K562 (cell line): ENCODE data around the gene C11orf86. TPM values are rescaled to one million over a fixed set of nuclear protein-coding genes. Genes with fewer than 3 reads are reported as not detected.

ENCODE experiments used
- ATAC-seq: fragments of 200-7000 bp; cut with Tn5 transposase; 3 replicates; pipeline ENCODE4 v1.9.1; 2020; ENCODE audit warnings: moderate library complexity
- BruUV-seq: library from RNA; stranded (reverse); fragments of 400-500 nt; replicated peaks from 2 replicates; lab custom pipeline; 2021; lab: Mats Ljungman, UMichigan
- CTCF ChIA-PET: fragments of 300-600 bp; formaldehyde crosslinking; extraction: SDS; loops from one replicate; lab custom pipeline; 2021; ENCODE audit warnings: low intra/inter-chr PET ratio; lab: Yijun Ruan, JAX
- POLR2A ChIA-PET: fragments of 300-600, 350-650 bp; sonication (Branson Sonifier 250); formaldehyde crosslinking; extraction: SDS; loops from one replicate; lab custom pipeline; 2021; ENCODE audit warnings: antibody characterized with exemption, inconsistent platforms; lab: Yijun Ruan, JAX
- DNase-seq, 4 experiments: peaks; one replicate each; pipeline versions ENCODE4 v3.0.0 to v3.0.0-alpha.2; 2011 to 2018; ENCODE audit warnings: low spot score in 3 of 4, mixed read lengths in 3 of 4; ENCODE audit errors: extremely low read depth in 1 of 4
- FAIRE-seq: peaks from 2 replicates; lab custom pipeline; 2011; peaks lifted over from hg19 to GRCh38; lab: Jason Lieb, UNC
- H2AFZ ChIP-seq: 2 replicates; pipeline ENCODE4 v1.6.0; 2011; ENCODE audit warnings: low read depth, low read length, control low read depth, inconsistent platforms
- H3K27ac ChIP-seq: fragments of 200-600 bp; 3 replicates; pipeline ENCODE4 v1.8.0; 2011; ENCODE audit warnings: low read depth, mild to moderate bottlenecking, control low read depth, inconsistent platforms, low read length, moderate library complexity, mixed read lengths; ENCODE audit errors: extremely low read depth
- H3K27me3 ChIP-seq, 2 experiments: fragments of 300-600 bp in 1 of 2; 2 replicates in 1 of 2; 3 replicates in 1 of 2; pipeline versions ENCODE4 v1.6.0 to v1.8.0; 2011; ENCODE audit warnings: inconsistent platforms in 2 of 2, low read length in 2 of 2, mild to moderate bottlenecking in 1 of 2, mixed read lengths in 1 of 2, moderate library complexity in 1 of 2; ENCODE audit not compliant: control insufficient read depth in 2 of 2, insufficient read depth in 2 of 2
- H3K36me3 ChIP-seq: fragments of 300-600 bp; 3 replicates; pipeline ENCODE4 v1.8.0; 2011; ENCODE audit warnings: mild to moderate bottlenecking, low read length, inconsistent platforms; ENCODE audit not compliant: control insufficient read depth, insufficient read depth
- H3K4me1 ChIP-seq, 2 experiments: fragments of 200-600 bp in 1 of 2; replicated peaks in 1 of 2; 2 replicates in 1 of 2; 3 replicates in 1 of 2; pipeline versions ENCODE4 v1.5.1 to v1.8.0; 2011; ENCODE audit warnings: inconsistent platforms in 2 of 2, low read length in 2 of 2, mild to moderate bottlenecking in 1 of 2, mixed read lengths in 1 of 2, moderate library complexity in 1 of 2; ENCODE audit not compliant: control insufficient read depth in 2 of 2, insufficient read depth in 2 of 2
- H3K4me2 ChIP-seq: 2 replicates; pipeline ENCODE4 v1.6.1; 2011; ENCODE audit warnings: low read length, control low read depth, inconsistent platforms, mixed read lengths; ENCODE audit not compliant: insufficient read depth
- H3K4me3 ChIP-seq: fragments of 200-600 bp; sonication (generic), shearing (Covaris generic); 2 replicates; pipeline ENCODE4 v1.5.1; 2016; ENCODE audit warnings: control low read depth, inconsistent platforms
- H3K79me2 ChIP-seq: fragments of 200-600 bp; 3 replicates; pipeline ENCODE4 v1.8.0; 2011; ENCODE audit warnings: low read length, inconsistent platforms; ENCODE audit not compliant: control insufficient read depth, insufficient read depth
- H3K9ac ChIP-seq, 2 experiments: 2 replicates each; pipeline versions ENCODE4 v1.6.0 to v1.6.1; 2011; ENCODE audit warnings: low read depth in 2 of 2, low read length in 2 of 2, control low read depth in 1 of 2, inconsistent platforms in 1 of 2, mild to moderate bottlenecking in 1 of 2, mixed read lengths in 1 of 2; ENCODE audit not compliant: insufficient read depth in 1 of 2
- H3K9me1 ChIP-seq: one replicate; pipeline ENCODE4 v1.6.0; 2011; ENCODE audit warnings: inconsistent platforms, mild to moderate bottlenecking, low read length, moderate library complexity; ENCODE audit not compliant: control insufficient read depth, insufficient read depth
- H3K9me3 ChIP-seq: replicated peaks from 2 replicates; pipeline ENCODE4 v1.5.1; 2011; ENCODE audit warnings: low read depth, low read length, inconsistent platforms; ENCODE audit not compliant: control insufficient read depth, insufficient read depth
- H4K20me1 ChIP-seq: replicated peaks from 2 replicates; pipeline ENCODE4 v1.6.1; 2011; ENCODE audit warnings: low read length, inconsistent platforms, mixed read lengths; ENCODE audit not compliant: control insufficient read depth, insufficient read depth
- HNRNPL ChIP-seq: fragments of 200-400 bp; formaldehyde crosslinking; IDR thresholded peaks from 2 replicates; pipeline ENCODE4 v1.6.1; 2017; ENCODE audit warnings: low read depth, mild to moderate bottlenecking, low read length
- MAFG ChIP-seq: fragments of 450-650 bp; conservative IDR thresholded peaks from 2 replicates; pipeline ENCODE4 v1.6.1; 2016; ENCODE audit warnings: missing genetic modification characterization, missing compliant biosample characterization
- POLR2H ChIP-seq: IDR thresholded peaks from 2 replicates; pipeline ENCODE4 v1.6.1; 2016; ENCODE audit warnings: missing genetic modification characterization, low read depth, mild to moderate bottlenecking, control low read depth, missing compliant biosample characterization, moderate library complexity
- ZC3H11A ChIP-seq: IDR thresholded peaks from 2 replicates; pipeline ENCODE4 v1.6.1; 2012; ENCODE audit warnings: low read depth, low read length, improper control_type of control experiment
- ZNF445 ChIP-seq: fragments of 250-450 bp; sonication (Bioruptor Pico); IDR thresholded peaks from 2 replicates; pipeline ENCODE4 v1.4.0; 2020; ENCODE audit warnings: low read depth, mild to moderate bottlenecking, moderate library complexity
- WGBS: fragments of 100-300 bp; shearing (Covaris generic); methylation state at CpG from one replicate; pipeline ENCODE4 v1.1.6; 2016; ENCODE audit warnings: low coverage, mixed read lengths; ENCODE audit not compliant: insufficient coverage; ENCODE audit errors: missing lambda C conversion rate; 5-methylcytosine and 5-hydroxymethylcytosine counted together
- in situ Hi-C: fragments of 300-500 bp; cut with MboI; formaldehyde crosslinking; loops from 4 replicates; pipeline ENCODE4 v1.15.0; 2018; ENCODE audit warnings: inconsistent platforms, mixed read lengths
- intact Hi-C: fragments of 100-400 bp; cut with micrococcal nuclease; formaldehyde crosslinking; loops from 2 replicates; pipeline ENCODE4 v1.14.2; 2022
- polyA plus RNA-seq, 8 experiments: library from polyadenylated mRNA; depleted of rRNA in 4 of 8; stranded (reverse) in 5 of 8; unstranded in 3 of 8; fragments of >200 nt; fragmentation: Nextera tagmentation in 2 of 8; fragmentation: Illumina TruSeq in 1 of 8; extraction: Ambion mirVana in 2 of 8; extraction: Trizol in 1 of 8; gene quantifications; 2 replicates each; pipeline versions ENCODE4 v1.2.1 to v1.2.3, GENCODE V29; 2011 to 2014; ENCODE audit warnings: inconsistent platforms in 1 of 8, missing spikeins in 1 of 8
- total RNA-seq, 7 experiments: library from RNA; depleted of rRNA in 6 of 7; stranded (reverse); fragments of >200 nt in 6 of 7; fragmentation: Illumina TruSeq in 2 of 7; extraction: Trizol in 2 of 7; gene quantifications; 2 replicates each; pipeline versions ENCODE4 v1.2.1 to v1.2.3, GENCODE V29; 2011 to 2021; ENCODE audit warnings: low replicate concordance in 1 of 7
- TF ChIP-seq, protein P1 (sequence below): sonication (generic); formaldehyde crosslinking; IDR thresholded peaks from 2 replicates; pipeline ENCODE4 v1.8.1; 2023; ENCODE audit warnings: mild to moderate bottlenecking, missing genetic modification reagents, moderate library complexity

Gene C11orf86
- total and polyA plus RNA-seq, 9 of the 15 experiments (the other 6 are each of a cell fraction or from before 2014, with no cell fraction given), result not detected

DNA sequence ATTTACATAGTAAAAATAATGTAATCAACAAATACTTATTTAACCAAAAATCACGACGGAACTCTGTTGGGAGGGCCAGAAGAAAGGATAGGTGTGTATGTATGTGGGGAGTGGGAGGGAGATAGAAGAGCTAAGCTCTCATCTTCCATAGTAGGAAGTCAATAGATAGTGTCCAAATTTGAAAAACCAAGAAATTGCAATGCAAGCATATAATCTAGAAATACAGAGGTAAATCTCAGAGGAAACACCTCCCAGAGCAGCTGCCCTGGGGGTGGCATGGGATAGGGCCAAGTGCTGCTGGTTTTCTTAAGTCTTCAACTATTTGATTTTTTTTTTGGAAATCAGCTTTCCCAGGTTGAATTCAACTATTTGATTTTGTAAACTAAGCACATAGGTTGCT is 16.9 kb downstream of the C11orf86 start (continued):
- TF ChIP-seq POLR2H (tag) (no peak), MAFG (tag) (0 out of 2 replicates have a peak, but pooled peaks have one; percentile 13), ZNF445 (no peak), HNRNPL (no peak)

DNA sequence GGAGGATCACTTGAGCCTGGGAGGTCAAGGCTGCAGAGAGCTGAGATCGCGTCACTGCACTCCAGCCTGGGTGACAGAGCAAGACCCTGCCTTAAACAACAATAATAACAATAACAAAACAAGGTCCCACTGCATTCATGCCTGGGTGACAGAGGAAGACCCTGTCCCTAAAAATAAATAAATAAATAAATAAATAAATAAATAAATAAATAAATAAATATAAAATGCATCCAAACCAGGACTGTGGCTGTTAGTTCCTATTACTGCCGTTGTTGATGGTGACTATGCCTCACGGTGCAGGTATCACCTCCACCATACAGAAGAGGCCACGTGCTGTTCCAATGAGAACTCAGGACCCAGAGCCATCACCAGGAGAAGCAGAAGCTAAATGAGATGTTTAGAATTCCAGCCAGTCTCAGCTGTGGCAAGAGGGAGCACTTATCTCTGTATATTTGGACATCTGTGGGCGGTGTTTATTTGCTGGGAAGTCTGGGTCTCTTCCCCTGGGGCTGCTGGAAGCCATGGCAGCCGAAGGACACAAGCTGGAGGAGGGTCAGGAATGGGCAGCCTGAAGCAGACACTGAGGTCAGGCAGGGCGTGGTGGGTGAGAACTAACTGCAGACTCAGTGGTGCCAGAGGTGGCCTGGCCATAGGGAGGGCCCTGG is 21.6 kb downstream of the C11orf86 start:
- 19% methylated on average over 8 of the region's 8 CpGs for WGBS
- ChIA-PET CTCF (interaction anchor here (0.6 kb wide), 1 partner anchor 168 kb away, joined by 3 read pairs; no protein-coding TSS in a partner anchor), POLR2A (interaction anchor here (0.6 to 1.9 kb wide), 4 partner anchors 9 to 188 kb away, joined by 3 to 7 read pairs (median 3); no protein-coding TSS in a partner anchor)
- Histone ChIP-seq H3K9me1 (no peaks in the 10 kb centered on the region), H2AFZ (0 out of 2 replicates have a peak overlapping the region, but pooled peaks have one; percentile 19), H3K9ac (peak overlapping the region in 1 of 2 experiments; percentile 61; a peak in 1 of 4 replicates), H3K27ac (no peak overlapping the region), H3K79me2 (no peaks in the 10 kb centered on the region), H3K36me3 (no peaks in the 10 kb centered on the region), H3K9me3 (no peaks in the 10 kb centered on the region), H3K4me1 (peaks cover 0 to 4% of the 10 kb centered on the region in 2 experiments; a peak in 2 of 5 replicates), H3K27me3 (peaks cover 3 to 23% of the 10 kb centered on the region in 2 experiments; a peak in 3 of 5 replicates), H3K4me2 (no peak overlapping the region), H4K20me1 (no peaks in the 10 kb centered on the region), H3K4me3 (no peak overlapping the region)
- no peak for FAIRE-seq
- in situ Hi-C loops (no loop called here), intact Hi-C loops (no loop called here)
- ATAC-seq, result no peak; the same call in 1 of the 3 replicates
- BruUV-seq, result no TSS peak
- DNase-seq, result no peak
- 0 out of 2 replicates have a peak, but pooled peaks have one; percentile 45 for TF ChIP-seq ZC3H11A
- TF ChIP-seq, protein P1, sequence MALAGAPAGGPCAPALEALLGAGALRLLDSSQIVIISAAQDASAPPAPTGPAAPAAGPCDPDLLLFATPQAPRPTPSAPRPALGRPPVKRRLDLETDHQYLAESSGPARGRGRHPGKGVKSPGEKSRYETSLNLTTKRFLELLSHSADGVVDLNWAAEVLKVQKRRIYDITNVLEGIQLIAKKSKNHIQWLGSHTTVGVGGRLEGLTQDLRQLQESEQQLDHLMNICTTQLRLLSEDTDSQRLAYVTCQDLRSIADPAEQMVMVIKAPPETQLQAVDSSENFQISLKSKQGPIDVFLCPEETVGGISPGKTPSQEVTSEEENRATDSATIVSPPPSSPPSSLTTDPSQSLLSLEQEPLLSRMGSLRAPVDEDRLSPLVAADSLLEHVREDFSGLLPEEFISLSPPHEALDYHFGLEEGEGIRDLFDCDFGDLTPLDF (CRISPR knock-in tag), result no peak
- no peak for TF ChIP-seq POLR2H (tag)
